ACC112 (cell line): ENCODE data around the gene INSM2.

Experiments
- H2AFZ ChIP-seq: fragments of 200-600 bp; sonication (generic); one replicate; pipeline ENCODE4 v1.6.0; 2017; ENCODE audit warnings: antibody characterized with exemption, low read length; ENCODE audit not compliant: unreplicated experiment
- H3K27ac ChIP-seq: fragments of 200-600 bp; sonication (generic); 2 replicates; pipeline ENCODE4 v1.5.1; 2014; ENCODE audit warnings: low read depth, mild to moderate bottlenecking, antibody characterized with exemption, low read length, moderate library complexity
- H3K27me3 ChIP-seq: fragments of 200-600 bp; sonication (generic); 2 replicates; pipeline ENCODE4 v1.6.1; 2014; ENCODE audit warnings: mild to moderate bottlenecking, antibody characterized with exemption, low read length, moderate library complexity, mixed read lengths; ENCODE audit not compliant: insufficient read depth
- H3K36me3 ChIP-seq: fragments of 200-600 bp; sonication (generic); 2 replicates; pipeline ENCODE4 v1.6.1; 2016; ENCODE audit warnings: mild to moderate bottlenecking, antibody characterized with exemption, low read length, moderate library complexity, mixed read lengths; ENCODE audit not compliant: insufficient read depth
- H3K4me1 ChIP-seq: fragments of 200-600 bp; sonication (generic); one replicate; pipeline ENCODE4 v1.6.1; 2016; ENCODE audit warnings: low read length, mixed read lengths; ENCODE audit not compliant: insufficient read depth, unreplicated experiment, control insufficient read depth
- H3K4me3 ChIP-seq: fragments of 200-600 bp; sonication (generic); 2 replicates; pipeline ENCODE4 v1.5.1; 2014; ENCODE audit warnings: mild to moderate bottlenecking, low read depth, low read length
- H3K79me2 ChIP-seq: fragments of 200-600 bp; sonication (generic); one replicate; pipeline ENCODE4 v1.6.0; 2016; ENCODE audit warnings: low read length; ENCODE audit not compliant: control insufficient read depth, unreplicated experiment, insufficient read depth

The INSM2 gene

GRCh38 chr14:35578135-35578534, 44.2 kb downstream of the INSM2 start:
- Histone ChIP-seq H3K27me3 (no peaks in the 10 kb centered on the region), H2AFZ (no peak overlapping the region), H3K36me3 (no peaks in the 10 kb centered on the region), H3K27ac (no peak overlapping the region), H3K79me2 (no peaks in the 10 kb centered on the region), H3K4me3 (no peak overlapping the region), H3K4me1 (no peaks in the 10 kb centered on the region)

GRCh38 chr14:35578639-35579038, 44.7 kb downstream of the INSM2 start:
- no peaks in the 10 kb centered on the region for H3K79me2 ChIP-seq
- H3K27me3 ChIP-seq = no peaks in the 10 kb centered on the region
- no peak overlapping the region for H2AFZ ChIP-seq
- no peak overlapping the region for H3K4me3 ChIP-seq
- no peaks in the 10 kb centered on the region for H3K4me1 ChIP-seq
- no peak overlapping the region for H3K27ac ChIP-seq
- H3K36me3 ChIP-seq = no peaks in the 10 kb centered on the region
